GM19035 (cell line): ENCODE results near the gene PRKCZ.

ENCODE experiments used
- ATAC-seq: cut with Tn5 transposase; IDR thresholded peaks from one replicate; pipeline ENCODE4 v1.9.1; 2021; ENCODE audit not compliant: unreplicated experiment

Gene PRKCZ

DNA sequence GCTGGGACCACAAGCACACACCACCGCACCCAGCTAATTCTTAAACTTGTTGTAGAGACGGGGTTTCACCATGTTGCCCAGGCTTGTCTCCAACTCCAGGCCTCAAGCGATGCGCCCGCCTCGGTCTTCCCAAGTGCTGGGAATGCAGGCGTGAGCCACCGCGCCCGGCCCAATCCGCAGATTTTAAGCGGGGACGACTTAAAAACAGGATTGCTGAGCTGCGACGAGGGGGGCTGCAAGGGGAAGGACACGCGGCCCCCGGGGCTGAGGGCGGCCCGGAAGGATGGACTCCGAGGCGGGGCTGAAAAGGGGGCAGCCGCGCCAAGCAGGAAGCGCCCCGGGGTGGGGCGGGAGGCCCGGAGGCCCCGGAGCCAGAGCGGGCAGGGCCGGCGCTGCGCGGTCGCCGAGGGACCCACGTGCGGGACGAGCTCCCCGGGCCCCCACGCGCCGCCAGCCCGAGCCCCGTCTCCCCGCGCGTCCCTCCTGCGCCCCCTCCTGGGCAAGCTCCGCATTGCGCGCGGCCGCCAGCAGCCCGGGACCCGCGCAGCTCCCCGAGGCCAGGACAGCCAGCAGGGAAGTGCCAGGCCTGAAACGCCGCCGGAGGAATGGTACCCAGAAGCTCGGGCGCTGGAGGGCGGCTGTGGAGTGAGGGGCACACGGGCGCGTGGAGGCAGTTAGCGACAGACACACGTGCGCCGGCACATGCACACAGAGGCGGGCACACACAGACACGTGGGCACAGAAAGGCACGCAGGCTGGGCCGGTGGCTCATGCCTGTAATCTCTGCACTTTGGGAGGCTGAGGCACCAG lies 5.5 kb upstream of the PRKCZ start:
- no peak for ATAC-seq

DNA sequence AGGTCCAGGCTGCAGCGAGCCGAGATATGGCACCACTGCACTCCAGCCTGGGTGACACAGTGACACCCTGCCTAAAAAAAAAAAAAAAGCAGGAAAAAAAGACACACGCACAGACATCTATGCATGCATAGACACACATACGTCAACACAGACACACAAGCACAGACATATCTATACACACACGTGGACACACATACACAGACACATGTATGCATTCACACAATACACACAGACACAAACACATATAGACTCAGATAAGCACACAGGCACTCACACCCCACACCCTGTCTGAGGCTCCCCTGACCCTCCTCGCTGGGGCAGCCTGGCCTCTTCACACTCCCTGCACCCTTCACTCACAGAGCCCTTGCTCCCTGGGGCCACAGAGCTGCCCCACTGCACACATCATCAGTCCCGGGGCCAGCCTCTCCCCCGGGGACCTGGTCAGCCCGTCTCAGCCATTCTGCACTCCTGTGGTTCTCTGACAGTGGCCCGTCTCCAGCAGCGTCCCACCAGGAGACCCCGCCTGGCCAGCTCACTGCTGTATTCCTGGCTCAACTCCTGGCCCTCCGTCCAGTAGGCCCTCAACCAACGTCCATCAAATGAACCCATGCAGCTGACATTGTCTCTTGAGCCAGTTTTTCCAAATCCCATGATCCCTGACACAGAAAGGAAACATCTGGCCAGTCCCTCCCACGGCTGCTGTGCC lies 4.6 kb upstream of the PRKCZ start:
- no peak for ATAC-seq

DNA sequence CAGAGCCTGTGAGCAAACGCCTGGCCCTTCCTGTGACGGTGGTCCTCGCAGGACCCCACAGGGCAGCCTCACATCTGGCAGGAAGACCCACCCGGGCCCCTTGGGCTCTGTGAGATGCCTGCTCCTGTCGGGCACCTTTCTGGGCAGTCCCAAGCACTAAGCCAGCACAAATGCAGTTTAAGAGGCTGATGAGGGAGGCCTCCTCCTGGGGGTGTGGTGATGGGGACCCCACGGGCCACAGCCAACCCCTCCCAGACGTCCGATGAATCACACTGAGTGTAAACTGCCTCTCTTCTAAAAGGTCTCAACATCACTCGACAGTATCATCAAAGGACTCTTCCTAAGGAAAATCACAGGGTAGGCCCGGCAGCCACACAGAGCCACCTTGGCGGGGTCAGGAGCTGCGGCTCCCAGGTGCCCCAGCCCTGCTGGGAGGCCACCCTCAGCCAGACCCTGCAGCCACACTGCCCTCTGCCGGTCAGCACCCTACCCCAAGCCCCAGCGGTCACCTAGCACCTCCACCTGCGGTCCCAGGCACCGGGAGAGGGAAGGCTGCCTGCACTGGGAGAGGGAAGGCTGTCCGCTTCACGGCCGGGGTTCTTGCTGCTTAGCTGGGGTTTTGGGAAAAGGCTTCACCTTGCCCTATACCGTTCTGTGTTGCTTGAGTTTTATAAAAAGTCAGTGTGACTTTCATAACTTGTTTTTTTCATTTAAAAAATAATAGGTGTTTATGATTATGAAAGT lies 3.9 kb upstream of the PRKCZ start:
- ATAC-seq: no peak

DNA sequence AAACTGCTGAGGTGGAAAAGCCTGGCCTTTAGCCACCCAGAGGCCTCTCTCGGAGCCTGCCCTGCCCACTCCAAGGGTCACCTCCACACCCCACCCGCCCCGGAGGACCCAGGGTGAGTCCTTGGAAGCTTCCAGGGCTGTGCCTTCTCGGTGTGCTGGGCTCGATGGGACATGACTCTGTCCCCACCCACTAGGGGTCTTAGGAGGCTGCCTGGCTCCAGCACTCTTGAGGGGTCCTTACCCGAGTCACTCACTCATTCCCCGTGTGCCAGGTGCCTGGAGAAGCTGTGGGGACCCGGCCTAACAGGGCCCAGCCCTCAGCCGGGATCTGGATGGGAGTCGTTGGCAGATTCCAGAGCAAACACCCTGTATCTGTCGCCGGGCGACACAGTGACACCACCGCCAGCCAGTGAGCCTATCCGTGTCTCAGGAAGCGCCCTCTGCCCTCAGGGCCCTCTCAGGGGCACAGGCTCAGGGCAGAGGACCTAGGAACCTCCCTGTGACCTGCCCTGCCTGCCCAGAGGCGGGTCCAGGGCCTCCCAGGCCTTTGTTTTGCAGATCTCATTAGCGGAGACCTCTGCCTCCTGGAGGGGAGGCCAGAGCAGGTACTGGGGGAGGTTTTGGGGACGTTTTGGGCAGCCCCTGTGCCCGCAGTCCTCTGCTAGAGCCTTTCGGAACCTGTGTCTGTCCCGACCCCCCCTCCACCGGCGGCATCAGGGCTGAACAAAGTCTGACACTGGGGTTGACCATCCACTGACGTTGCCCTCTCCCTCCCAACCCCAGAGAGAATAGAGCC lies 3.1 kb upstream of the PRKCZ start:
- no peak for ATAC-seq

DNA sequence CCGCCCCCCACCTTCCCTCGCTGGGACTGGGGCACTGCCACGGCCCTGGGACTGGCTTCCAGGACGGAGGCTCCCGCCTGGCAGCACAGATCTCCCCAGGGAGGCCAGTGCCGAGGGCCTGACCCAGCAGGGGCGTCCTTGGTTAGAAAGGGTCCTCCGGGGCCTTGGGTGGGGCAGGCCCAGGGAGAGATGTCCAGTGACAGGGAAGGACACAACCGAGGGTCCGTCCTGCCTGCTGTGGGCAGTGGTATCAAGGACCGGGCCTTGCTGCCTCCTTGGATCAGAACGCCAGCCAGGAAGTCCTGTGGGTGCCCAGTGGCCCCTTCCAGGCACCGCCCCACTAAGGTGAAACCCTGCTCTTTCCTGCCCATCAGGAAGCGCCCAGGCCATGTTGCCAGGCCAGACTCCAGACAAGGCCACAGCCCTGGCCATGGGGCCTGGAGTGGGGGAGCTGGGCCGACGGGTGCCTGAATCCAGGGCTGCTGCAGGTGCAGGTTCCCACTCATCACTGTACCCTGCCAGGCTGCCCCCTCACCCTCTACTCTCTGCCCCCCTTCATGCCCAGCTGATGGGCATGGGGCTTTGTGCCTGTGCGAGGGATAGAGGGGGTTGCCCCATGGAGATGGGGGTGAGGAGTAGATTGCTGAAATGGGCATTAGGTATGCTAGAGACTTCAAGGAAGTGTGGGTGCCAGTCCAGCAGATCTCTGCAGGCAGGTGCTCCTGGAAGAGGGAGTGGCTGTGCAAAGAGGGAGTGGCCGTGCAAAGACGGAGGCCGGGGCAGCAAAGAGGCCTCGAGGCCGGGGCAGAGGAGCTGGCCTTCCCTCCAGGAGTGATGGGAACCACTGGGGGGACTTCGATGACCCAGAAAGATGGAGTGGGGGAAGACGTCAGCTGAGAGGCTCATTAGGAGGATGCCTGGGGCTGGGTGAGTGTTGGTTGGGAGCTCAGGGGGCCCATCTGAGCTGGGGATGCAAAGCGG lies 2.2 kb upstream of the PRKCZ start:
- no peak for ATAC-seq

DNA sequence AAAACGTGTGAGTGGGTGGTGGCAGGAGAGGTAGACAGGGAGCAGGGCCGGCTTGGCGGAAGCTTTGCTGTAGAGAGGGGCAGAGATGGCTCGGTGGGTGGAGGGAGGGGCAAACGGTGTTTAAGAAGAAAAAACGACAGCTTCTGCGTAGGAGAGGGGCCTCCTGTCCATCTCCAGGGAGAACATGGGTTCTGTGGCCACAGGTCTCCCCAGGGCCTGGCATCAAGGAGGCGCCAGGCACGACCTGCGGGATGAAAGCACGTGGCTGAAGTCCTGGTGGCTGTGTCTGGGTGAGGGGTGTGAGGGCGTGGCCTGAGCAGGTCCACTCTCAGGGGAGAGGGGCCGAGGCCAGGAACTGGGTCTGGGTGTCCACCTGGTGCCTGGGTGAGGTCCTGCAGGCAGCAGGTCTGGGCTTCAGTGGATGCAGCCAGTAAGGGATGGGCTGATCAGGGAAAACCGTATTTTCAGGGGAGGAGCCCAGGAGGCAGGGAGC lies 940 bp upstream of the PRKCZ start:
- no peak for ATAC-seq

DNA sequence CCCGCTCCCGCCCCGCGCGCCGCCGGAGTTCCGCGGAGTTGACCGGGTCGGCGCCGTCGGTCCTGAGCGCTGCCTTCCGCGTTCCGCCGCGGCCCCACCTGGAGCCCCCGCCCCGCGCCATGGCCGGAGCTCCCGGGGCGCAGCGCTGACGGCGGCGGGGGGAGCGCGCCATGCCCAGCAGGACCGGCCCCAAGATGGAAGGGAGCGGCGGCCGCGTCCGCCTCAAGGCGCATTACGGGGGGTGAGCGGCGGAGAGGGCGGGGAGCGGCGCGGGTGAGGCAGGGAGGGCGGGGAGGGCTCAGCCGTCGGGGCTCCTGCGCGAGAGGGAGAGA lies 216 bp downstream of the PRKCZ start:
- no peak for ATAC-seq

DNA sequence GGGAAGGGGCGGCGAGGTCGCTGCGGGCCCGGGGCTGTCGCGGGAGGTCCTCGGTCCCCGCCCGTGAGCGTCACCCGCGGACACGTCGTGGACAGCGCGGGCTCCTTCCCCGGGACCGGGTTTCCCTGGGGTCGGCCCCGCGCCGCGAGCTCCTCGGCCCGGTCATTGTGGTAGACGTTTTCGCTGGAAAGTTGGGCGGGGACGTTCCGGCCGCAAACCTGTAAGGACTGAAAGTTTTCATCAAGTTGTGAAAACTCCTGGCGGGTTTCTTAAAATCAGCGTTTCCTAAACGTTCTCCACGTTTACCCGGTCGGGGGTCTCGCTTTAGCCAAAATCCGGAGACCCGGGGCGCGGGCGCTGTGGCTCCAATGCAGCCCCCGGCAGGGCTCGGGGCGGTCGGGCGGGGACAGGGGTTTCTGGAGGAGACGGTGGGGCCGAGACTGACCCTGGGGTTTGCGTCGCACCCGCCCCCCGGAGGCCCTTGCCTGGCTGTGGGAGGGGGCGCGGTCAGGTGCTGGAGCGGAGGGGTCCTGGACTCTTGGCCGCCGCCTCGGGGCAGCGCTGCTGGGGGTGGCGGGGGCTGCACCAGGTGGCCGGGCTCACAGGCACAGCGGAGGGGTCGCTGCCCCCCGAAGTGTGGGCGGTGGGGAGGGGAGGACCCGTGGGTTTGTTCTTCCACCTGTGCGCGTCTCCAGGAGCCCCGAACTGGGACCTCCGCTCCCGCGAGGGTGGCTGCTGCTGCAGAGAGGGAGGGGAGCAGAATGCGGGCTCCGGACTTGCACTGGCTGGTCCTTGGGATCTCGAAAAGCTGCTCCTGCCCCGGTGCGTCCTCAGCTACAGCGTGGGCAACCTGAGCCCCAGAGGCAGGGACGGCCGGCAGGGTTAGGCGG lies 827 bp downstream of the PRKCZ start:
- no peak for ATAC-seq

DNA sequence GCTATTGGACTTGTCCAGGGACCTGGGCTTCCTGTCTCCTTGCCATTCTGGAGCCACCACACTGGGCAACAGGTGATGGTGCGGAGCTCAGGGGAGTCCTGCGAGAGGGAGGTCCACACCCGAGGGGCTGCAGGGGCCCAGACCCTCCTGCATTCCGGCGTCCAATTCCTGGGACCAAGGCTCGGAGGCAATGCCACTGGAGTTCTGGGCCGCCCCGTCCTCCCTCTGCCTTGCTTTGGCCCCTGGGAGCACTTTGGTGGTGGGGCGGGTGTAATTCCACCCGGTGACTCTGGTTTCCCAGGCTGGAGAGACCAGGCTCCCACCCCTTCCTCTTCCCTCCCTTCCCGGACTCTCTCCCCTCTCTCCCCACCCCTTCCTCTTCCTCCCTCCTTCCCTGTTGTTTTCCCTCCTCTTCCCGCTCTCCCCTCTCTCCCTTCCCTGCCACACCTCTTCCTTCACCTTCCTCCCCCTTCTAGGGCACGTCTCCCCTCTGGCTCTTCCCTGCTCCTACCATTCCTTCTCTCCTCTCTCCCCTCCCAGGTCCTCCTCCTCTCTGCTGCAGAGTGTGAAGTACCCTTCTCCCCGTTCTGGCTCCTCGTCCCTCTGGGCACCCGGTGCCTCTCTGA lies 2.0 kb downstream of the PRKCZ start:
- ATAC-seq: no peak

DNA sequence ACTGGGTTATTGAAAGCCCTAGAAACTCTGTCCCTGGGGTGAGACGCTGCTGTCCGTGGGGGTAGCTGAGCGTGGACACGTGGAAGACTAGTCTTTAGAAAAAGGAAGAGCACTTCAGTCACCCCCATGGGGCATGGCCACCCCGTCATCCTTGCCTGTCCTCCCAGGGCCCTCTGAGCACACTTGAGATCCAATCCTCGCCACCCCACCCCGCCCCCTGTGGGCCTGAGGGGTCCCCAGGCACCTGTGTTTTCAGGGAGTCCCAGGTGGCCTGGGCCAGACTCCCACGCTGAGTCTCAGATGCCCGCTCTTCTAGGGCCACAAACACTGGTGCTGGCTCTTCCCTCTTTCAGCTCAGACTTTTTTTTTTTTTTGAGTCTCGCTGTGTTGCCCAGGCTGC lies 2.5 kb downstream of the PRKCZ start:
- no peak for ATAC-seq

DNA sequence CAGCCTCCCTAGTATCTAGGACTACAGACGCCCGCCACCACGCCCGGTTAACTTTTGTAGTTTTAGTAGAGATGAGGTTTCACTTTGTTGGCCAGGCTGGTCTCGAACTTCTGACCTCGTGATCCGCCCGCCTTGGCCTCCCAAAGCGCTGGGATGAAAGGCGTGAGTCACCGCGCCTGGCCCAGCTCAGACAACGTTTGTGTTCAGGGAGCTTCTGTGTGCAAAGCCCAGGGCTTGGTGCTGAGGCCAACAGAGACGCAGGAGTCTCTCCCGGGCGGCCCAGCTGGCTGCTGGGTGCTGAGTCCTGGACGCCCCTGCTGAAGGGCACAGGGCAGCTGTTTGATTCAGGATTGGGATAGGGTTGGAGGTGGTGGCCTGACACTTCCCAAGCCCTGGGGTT lies 3.0 kb downstream of the PRKCZ start:
- ATAC-seq: no peak

DNA sequence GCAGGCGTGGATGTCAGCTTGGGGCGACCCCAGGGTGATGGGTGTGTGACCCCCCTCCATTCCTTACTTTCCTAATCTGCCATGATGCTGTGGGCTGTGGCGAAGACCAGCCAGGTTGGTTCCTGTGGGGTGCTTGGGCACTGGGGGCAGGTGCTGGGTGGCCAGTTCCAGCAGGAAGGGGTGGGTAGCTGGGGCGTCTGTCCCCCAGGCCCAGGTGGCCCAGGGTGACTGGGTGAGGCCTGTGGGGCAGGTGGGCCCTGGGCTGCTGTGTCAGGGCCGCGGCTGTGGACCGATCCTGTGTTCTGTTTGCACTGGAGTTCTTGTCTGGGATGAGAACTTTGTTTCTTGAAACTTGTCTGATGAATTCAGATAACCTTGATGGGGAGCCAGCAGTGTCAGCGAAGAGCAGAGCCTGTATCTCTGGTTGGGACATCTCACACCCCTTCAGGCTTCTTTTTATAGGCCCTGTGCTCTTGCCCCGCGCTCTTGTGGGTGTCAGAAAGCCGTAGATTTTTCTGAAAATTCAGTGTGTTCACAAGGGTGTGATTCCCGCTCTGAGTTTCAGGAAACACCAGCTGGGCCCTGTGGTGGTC lies 3.7 kb downstream of the PRKCZ start:
- ATAC-seq: no peak

DNA sequence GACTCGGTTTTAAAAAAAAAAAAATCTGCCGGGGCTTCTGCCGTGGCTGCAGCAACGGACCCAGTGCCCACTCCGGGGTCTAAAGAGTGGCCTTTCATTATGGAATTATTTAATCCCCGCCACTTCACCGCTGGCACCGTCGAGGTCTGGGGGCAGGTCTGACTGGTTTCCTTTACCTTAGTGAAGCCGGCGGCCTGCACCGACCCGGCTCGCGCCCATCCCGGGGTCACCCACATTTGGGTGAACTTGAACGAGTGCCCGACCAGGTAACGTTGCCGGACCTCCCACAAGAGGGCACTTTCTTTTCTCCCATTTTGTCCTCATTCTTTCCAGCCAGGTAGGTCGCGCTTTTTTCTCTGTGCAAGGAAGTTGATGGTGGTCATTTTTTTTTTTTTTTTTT lies 4.3 kb downstream of the PRKCZ start:
- ATAC-seq: no peak

DNA sequence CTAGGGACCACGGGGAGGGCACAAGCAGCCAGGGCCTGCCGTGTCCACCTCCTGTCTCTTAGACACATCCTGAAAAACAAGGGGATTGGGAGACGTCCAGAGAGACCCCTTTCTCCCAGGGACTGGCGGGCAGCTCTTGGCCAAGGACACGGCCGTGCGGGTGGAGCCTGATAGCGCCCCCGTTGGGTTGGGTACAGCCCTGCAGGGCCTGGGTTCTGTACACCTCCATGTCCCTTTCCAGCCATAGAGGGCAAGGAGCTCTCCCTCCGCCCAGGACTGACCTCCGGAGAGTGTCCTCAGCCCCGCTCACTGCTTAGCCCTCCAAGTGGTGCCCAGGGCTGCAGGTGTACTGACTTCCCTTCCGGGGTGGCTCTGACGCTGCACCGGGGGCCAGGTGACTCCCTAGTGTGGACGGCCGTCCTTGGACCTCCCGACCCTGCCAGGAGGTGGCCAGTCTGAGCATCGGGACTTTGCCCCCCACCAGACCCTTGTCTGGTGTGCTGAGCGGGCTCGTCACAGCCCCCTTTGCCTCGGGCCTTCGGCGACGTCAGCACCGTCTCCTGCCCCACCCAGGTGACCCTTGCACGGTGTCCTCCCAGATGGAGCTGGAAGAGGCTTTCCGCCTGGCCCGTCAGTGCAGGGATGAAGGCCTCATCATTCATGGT lies 5.8 kb downstream of the PRKCZ start:
- no peak for ATAC-seq

DNA sequence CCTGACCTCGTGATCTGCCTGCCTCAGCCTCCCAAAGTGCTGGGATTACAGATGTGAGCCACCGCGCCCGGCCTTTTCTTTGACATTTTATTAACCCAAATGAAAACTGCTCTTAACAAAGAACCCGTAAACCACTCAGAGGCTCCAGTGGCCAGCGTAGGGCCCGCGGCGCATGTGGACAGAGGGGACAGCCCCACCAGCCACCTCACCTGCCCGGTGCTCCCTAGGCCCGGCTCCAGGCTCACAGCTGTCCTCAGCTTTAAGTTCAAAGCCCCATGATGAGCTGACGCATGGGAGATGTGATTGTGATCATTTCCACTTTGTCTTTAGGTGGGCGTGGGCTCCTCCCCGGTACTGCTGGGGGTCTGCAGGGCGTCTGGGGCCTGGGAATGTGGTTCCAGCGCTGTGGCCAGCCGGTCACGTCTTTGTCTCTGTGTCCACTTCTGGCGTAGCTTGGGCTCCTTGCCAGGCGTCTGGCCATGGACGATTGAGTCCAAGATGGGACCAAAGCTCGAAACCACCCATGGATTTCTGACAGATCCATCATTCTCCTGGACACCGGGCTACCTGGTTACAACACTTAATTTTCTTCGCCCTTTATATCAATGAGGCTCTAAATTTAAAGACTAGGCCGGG lies 6.9 kb downstream of the PRKCZ start:
- ATAC-seq: no peak

DNA sequence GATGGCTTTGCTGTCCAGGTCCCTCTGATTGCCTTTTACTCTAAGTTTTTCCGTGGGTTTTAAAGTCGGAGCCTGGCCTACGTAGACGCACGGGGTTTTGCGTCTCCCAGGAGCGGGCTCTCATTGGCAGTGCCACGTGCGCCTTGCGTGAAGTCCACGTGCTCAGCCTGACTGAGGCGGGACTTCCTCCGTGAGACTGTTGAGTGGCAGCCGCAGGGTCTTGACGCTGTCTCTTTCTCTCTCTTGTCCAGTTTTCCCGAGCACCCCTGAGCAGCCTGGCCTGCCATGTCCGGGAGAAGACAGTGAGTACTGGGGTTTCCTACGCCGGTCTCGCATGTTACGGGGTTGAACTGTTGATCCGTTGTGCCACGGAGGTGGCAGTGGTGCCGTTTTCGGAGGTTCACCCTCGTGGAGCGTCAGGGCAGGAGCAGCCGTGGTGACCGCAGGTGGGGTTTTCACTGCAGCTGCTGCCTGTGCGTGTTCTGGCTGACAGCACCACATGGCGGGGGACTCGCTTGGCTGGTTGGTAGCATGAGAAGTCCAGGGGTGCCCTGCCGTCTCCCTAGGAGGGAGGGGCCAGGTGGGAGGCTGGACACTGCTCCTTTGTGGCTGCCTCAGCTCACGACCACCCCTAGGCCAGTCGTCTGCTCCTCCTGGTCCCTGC lies 9.2 kb downstream of the PRKCZ start:
- ATAC-seq: no peak

DNA sequence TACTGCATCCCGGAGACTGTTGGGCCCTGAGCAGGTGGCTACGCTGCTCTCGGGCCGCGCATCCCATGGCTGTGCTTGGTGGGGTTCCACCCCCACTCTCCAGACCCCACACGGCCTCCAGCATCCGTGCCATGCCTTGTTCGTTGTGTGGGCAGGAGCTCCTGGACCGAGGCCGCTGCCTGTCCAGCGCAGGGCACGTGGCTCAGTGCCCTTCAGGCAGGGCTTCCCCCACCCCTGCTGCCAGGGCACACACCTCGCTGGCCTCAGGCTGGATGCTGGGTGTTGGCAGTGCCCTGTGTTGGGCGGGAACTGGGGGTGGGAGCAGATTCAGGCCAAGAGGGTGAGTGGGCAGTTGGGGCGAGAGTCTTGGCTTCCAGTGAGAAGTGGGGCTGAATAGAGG lies 9.9 kb downstream of the PRKCZ start:
- ATAC-seq: no peak
